Hepatic stellate cell (primary cell): ENCODE results near the gene IRAK1BP1.
A peak's percentile ranks its signal among the peaks of the same experiment; 100 is the strongest.
"Not testable (repeated sequence)": the region's sequence is repeated elsewhere in the genome, so short reads cannot be mapped to it uniquely, and the experiment has no call there.

Source experiments
- DNase-seq: peaks from one replicate; pipeline ENCODE4 v3.0.0; 2011; ENCODE audit warnings: low spot score

IRAK1BP1 gene

DNA sequence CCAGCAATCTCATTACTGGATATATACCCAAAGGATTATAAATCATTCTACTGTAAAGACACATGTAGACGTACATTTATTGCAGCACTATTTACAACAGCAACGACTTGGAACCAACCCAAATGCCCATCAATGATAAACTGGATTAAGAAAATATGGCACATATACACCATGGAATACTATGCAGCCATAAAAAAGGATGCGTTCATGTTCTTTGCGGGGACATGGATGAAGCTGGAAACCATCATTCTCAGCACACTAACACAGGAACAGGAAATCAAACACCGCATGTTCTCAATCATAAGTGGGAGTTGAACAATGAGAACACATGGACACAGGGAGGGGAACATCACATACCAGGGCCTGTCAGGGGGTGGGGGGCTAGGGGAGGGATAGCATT, 22.6 kb downstream of the IRAK1BP1 start:
- DNase-seq, result not testable (repeated sequence)

DNA sequence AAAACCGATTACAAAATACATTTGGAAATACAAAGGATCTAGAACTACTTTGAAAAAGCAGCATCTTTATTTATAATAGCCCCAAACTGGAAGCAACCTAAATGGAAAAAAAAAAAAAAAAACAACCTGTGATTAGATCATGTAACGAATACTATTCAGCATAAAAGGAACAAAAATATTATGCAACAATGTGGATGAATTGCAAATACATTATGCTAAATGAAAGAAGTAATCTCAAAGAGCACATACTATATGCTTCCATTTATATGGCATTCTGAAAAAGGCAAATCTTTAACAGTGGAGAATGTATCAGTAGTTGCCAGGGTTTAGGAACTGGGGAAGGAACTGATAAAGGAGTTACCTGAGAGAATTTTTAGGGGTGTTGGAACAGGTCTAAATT, 28.9 kb downstream of the IRAK1BP1 start:
- no peak for DNase-seq

DNA sequence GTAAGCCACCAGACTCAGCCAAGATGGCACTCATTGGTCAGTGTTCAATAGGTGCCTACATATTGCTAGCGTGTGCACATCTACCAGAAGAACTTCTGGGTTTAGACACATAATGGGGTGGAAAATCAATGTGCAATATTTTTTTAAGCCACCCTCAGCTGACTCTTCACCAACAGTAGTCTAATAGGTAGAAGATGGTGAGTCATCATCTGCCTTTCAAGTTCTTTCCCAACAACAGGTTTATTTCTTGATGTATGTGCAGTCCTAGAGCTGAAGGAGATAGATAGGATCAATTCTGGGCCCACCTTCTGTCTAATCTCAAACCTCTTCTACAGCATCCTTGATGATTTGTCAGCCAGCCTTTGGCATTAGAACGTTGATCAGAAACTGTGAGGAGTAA, 41.3 kb downstream of the IRAK1BP1 start:
- no peak for DNase-seq

DNA sequence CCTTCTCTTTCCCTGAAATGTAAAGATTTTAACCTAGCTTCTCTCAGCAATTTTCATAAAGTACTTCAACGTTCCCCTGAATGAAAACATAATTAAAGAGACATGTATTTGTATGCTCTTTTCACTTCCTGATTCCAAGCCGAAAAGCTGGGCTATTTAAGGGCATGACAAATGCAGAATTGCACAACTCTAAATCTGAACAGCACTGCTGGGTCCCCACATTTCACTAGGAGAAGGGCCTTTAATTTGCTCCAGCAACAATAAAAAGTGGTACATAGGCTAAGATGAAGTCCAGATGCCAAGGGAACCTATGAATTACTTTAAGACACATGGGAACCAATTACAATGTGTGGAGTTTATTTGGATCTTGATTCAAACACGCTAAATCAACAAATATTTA, 42.0 kb downstream of the IRAK1BP1 start:
- peak; percentile 23 for DNase-seq

DNA sequence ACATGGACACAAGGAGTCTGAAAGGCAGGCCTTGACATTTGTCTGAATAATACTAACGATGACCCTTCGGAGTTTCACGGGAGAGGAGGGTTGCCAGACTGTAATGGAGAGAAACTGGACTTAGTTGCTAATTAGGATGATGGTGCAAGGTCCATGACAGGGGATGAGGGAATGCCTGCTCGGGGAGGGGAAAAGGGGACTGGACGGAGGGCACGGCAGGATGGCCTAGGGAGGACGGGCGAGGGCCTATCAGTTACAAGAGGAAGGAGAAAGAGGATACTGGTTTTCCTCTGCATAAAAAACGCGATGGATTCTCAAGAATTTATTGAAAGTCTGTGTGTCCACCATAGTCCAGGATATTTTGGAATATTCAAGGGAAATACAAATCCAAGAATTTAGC, 42.7 kb downstream of the IRAK1BP1 start:
- no peak for DNase-seq

DNA sequence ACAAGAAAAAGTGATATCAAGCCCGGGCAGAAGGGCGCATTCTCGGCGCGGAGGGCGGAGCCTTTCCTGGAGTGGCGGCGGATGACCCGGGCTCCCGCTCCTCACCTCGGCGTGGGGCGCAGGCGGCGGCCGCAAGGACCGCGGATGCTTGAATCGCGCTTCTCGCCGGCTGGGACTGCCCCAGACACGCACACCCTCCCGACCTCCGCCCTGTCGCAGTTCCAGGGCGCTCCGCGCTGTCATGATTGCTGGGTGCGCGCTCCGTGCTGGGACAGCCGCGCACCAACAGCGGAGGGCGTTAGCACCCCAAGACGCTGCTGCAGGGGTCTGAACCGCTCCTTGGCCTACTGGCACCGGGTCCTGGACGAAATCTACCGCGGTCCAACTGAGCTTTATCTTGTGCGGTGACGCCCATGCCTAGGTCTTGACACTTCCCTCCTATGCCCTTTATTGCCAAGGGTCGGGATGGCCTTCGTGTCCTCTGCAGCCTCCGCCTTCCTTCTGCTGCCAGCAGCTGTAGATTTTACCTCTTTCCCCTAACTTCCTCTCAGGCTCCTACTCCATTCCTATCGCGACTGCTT, 43.3 kb downstream of the IRAK1BP1 start:
- DNase-seq, result peak; percentile 23

DNA sequence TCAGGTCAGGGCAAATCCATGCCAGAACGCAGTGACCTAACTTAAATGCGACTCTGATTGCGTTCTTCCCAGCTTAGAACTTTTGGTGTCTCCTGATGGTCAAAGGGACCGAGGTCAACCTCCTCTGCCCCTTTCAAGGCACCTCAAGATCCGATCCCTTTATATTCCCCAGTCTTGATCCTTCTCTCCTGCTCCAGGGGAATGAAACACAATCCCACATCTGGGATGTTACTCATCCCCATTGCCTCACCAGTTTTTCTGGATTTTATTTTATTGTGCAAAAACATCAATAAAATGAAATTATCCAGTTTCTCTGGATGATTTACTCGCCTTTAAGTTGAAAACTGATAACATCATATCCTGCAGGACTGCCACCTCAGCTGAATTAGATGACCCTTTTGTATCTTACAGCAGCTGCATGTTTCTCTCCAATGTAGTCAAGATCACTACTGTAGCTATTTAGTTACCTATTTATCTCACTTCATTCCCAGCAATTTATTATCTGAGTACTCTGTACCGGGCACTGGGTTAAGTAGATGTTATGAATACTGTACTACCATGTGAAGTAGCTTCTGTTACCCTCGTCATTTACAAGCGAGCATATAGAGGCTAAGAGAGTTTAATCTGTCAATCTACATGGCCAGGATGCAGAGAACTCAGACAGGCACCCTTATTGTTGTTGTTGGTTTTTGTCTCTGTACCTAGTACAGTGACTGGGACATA, 44.0 kb downstream of the IRAK1BP1 start:
- no peak for DNase-seq

DNA sequence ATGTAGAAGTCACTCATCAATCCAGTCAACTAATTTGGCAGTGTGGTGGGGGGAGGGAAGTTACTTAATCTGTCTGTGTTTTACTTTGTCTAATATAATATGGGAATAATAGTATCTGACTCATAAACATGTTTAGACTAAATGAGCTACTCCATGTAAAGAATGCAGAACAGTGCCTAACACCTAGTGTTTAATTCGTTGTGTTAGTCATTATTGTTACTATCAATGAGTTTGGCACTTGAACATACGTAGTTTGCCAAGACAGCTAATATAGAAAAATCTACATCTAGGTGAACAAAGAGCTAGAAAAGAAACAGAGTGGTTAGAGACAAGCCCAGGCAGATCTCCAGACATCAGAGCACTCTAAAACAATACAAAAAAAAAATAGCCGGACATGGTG, 49.1 kb downstream of the IRAK1BP1 start:
- no peak for DNase-seq

DNA sequence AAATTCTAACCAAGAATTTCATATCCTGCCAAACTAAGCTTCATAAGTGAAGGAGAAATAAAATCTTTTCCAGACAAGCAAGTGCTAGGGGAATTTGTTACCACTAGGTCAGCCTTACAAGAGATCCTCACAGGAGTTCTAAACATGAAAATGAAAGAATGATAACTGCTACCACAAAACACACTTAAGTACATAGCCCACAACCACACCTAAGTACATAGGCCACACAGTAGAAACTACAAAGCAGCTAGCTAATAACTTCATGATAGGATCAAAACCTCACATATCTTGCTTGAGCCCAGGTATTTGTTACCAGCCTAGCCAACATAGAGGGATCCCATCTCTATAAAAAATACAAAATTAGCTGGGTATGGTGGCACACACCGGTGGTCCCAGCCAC, 50.4 kb downstream of the IRAK1BP1 start:
- DNase-seq, result no peak

DNA sequence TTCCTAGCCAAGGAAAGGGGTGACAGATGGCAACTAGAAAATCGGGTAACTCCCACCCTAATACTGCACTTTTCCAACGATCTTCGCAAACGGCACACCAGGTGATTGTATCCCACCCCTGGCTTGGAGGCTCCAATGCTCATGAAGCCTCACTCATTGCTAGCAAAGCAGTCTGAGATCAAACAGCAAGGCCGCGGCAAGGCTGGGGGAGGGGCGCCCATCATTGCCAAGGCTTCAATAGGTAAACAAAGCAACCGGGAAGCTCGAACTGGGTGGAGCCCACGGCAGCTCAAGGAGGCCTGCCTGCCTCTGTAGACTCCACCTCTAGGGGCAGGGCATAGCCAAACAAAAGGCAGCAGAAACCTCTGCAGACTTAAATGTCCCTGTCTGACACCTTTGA, 53.8 kb downstream of the IRAK1BP1 start:
- DNase-seq, result not testable (repeated sequence)

DNA sequence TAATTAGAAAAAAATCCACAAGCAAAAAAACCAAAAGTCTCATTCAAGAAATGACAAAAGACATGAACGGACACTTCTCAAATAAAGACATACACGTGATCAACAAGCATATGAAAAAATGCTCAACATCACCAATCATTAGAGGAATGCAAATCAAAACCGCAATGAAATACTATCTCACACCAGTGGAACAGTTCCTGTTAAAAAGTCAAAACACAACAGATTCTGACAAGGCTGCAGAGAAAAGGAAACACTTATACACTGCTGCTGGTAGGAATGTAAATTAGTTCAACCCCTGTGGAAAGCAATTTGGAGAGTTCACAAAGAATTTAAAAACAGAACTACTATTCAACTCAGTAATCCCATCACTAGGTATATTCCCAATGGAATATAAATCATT, 58.0 kb downstream of the IRAK1BP1 start:
- no peak for DNase-seq

DNA sequence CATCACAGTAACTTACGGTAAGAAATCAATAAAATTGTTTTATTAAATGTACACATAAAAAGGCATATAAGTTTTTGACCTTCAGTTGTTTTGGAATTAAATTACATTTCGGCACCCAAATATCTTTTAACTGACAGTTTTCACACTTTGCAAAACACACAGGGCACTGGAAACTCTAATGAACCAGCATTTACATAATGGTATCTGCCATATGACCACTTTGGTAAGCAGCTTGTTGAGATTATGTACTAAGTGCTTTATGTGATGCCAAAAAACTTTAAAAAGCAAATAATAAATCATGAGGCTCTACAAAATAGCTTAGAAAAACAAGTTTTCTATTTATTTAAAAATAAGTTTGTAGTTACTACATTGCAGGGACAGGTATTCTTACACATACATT, 68.2 kb downstream of the IRAK1BP1 start:
- DNase-seq, result no peak

DNA sequence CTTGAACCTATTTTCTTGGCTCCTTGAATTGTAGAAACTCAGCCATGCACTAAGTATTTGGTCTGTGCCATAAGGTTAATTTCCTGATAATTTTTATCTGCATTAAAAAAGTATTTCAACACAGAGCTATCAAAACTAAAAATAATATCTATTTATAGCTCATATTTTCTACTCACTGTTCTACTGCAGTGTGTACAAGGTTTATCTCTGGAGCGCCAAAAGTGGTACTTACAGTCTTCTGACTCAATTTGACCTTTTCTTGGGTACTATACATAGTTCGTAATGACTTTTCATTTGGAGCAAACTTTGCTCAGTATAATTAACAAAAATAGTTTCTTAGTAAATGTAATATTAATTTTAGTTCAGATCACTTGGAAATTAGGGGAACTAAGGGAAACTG, 69.2 kb downstream of the IRAK1BP1 start:
- DNase-seq, result no peak

DNA sequence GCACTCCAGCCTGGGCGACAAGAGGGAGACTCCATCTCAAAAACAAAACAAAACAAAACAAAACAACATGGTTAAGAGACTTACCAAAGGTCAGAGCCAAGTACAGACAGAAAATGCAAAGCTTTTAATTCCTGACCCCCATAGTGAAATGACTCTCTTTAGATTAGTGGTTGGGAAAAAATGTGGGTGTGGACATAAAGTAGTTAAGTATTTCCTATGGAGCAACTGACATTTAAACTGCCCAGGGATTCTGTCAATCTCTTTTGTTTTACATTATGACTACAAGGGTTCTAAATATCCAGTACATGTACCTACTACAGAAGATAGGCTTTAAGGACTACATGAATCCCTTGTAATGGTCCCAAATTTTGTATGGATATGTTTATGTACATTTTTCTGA, 75.1 kb downstream of the IRAK1BP1 start:
- DNase-seq, result peak; percentile 5

DNA sequence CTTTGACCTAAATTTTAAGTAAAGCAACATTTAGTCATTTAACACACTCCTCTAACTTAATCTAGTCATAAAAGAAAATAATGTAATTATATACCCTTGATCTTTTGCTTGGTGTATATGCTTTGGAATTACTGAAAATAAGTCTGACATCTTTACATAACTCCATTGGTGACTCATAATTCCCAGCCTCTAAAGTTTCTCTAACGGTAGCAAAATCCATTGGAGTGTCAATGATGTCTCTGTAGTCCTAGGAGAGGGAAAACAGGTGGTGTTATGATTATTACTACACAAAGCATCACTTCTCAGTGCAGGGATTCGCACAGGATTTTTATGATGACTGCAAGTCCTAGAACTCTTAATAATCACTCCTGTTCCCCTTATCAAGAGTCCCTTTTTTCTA, 80.2 kb downstream of the IRAK1BP1 start:
- DNase-seq, result no peak

DNA sequence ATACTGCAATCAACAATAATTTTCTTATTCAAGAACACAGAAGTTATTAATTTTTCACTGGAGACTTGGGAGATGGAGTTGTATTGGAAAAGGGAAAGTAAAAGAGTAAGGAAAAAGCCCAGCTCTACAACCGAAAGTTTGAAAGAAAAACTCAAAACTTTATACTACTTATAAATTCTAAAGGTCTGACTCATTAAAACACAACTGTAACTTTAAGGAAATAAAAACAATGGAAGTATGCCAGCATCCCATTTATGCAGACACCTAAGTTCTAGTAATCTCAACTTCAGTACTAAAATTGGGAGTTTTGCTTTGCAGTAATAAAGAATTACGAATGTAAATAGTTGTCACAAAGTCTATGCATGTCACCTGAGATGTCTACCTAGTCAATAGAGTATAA, 80.6 kb downstream of the IRAK1BP1 start:
- DNase-seq, result peak; percentile 3

DNA sequence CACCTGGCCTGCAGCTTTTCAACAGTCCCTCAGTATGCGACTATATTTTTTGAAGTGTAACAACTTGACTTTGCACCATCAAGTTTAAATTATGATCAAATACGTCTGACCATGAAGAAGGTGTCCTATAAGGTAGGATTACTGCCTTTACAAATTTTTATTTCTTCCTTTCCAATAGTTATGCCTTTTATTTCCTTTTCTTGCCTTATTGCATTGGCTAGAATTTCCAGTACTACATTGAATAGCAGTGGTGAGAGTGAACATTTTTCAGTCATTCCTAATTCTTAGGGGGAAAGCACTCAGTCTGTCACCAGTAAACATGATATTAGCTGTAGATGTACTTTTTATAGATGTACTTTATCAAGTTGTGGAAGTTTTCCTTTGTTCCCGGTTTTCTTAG, 81.4 kb downstream of the IRAK1BP1 start:
- DNase-seq, result no peak

DNA sequence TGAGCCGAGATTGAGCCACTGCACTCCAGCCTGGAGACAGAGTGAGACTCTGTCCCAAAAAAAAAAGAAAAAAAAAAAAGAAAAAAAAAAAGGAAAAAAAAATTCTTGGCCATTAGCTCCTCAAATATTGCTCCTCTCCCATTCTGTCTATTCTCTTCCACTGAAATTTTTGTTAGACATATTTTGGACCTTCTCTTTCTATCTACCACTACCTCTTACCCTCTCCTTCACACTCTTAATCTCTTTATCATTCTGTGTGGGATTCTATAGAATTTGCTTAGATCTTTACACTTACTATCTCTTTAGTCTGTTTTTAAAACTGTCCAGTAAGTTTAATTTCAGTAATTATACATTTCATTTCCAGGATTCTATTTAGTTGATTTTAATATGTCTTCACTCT, 85.0 kb downstream of the IRAK1BP1 start:
- DNase-seq, result no peak
